Sigmoid colon (tissue), 7 donors: ENCODE data around the gene RHBDF1. TPM values are rescaled to one million over a fixed set of nuclear protein-coding genes. Genes with fewer than 3 reads are reported as not detected.
A peak's percentile ranks its signal among the peaks of the same experiment; 100 is the strongest.
"Not testable (repeated sequence)": the region's sequence is repeated elsewhere in the genome, so short reads cannot be mapped to it uniquely, and the experiment has no call there.

Experiments
- DNase-seq: peaks from one replicate; pipeline ENCODE4 v3.0.0-alpha.2; 2019
- H3K27ac ChIP-seq, 4 donors: fragments of 200-600 bp; sonication (generic); one replicate each; pipeline ENCODE4 v1.5.1; 2016 to 2019; ENCODE audit warnings: mild to moderate bottlenecking in 1 of 4
- H3K27me3 ChIP-seq, 3 donors: fragments of 200-600 bp; sonication (generic); one replicate each; pipeline ENCODE4 v1.5.1; 2019; ENCODE audit warnings: mild to moderate bottlenecking in 1 of 3
- H3K36me3 ChIP-seq, 4 donors: fragments of 200-600 bp; sonication (generic); one replicate each; pipeline ENCODE4 v1.5.1; 2016 to 2019
- H3K4me1 ChIP-seq, 4 donors: fragments of 200-600 bp; sonication (generic); one replicate each; pipeline ENCODE4 v1.5.1; 2017 to 2019
- H3K4me3 ChIP-seq, 4 donors: fragments of 200-600 bp; sonication (generic); one replicate each; pipeline ENCODE4 v1.5.1; 2017 to 2019; ENCODE audit warnings: mild to moderate bottlenecking in 2 of 4, moderate library complexity in 1 of 4
- H3K9me3 ChIP-seq, 4 donors: fragments of 200-600 bp in 3 of 4; sonication (generic) in 3 of 4; one replicate each; pipeline versions ENCODE4 v1.5.1 to v1.6.1; 2013 to 2019
- EP300 ChIP-seq, 4 donors: sonication (generic); formaldehyde crosslinking; IDR thresholded peaks; one replicate each; pipeline ENCODE4 v1.6.1; 2017; ENCODE audit warnings: antibody characterized with exemption in 4 of 4
- POLR2A ChIP-seq, 2 donors: fragments of 450-650 bp; IDR thresholded peaks; one replicate each; pipeline ENCODE4 v1.6.1; 2016; ENCODE audit warnings: antibody characterized with exemption in 2 of 2, mild to moderate bottlenecking in 2 of 2, moderate library complexity in 2 of 2
- POLR2AphosphoS5 ChIP-seq, 4 donors: sonication (generic); formaldehyde crosslinking; IDR thresholded peaks; one replicate each; pipeline ENCODE4 v1.6.1; 2017; ENCODE audit warnings: antibody characterized with exemption in 4 of 4
- WGBS, 2 donors: extraction: QIAGEN DNeasy Blood & Tissue Kit; methylation state at CpG; one replicate each; pipeline ENCODE4 v1.1.7; 2013; 5-methylcytosine and 5-hydroxymethylcytosine counted together
- intact Hi-C: fragments of 100-400 bp; cut with DNase I; formaldehyde crosslinking; loops from one replicate; pipeline ENCODE4 v1.15.1; 2023
- polyA plus RNA-seq, 3 donors: library from polyadenylated mRNA; stranded (reverse); fragments of 200-250 nt; gene quantifications; one replicate each; pipeline ENCODE4 v1.2.3, GENCODE V29; 2013
- small RNA-seq, 3 donors: library from RNA; depleted of rRNA; stranded (forward); fragments of <200 nt; gene quantifications; one replicate each; pipeline ENCODE3, GENCODE V24; 2016
- total RNA-seq, 4 donors: library from RNA; depleted of rRNA; stranded (reverse); fragments of >200 nt; gene quantifications; one replicate each; pipeline ENCODE4 v1.1.0, GENCODE V29; 2016
- TF ChIP-seq, protein P1 (sequence below), 4 experiments: fragments of 450-650 bp in 3 of 4; fragments of 200-600 bp in 1 of 4; IDR thresholded peaks; one replicate each; pipeline ENCODE4 v1.5.1; 2016 to 2019; ENCODE audit warnings: antibody characterized with exemption in 4 of 4, mild to moderate bottlenecking in 3 of 4, moderate library complexity in 2 of 4
- donor health status: healthy with polysubstance abuse.
- donor health status: Bipolar disorder and iron deficiency.
- donor health status: healthy.

The RHBDF1 gene
- total and polyA plus RNA-seq, 7 donors, result 6.0 to 42.1 (median 18.2) TPM

DNA sequence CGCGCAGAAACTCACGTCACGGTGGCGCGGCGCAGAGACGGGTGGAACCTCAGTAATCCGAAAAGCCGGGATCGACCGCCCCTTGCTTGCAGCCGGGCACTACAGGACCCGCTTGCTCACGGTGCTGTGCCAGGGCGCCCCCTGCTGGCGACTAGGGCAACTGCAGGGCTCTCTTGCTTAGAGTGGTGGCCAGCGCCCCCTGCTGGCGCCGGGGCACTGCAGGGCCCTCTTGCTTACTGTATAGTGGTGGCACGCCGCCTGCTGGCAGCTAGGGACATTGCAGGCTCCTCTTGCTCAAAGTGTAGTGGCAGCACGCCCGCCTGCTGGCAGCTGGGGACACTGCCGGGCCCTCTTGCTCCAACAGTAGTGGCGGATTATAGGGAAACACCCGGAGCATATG, 61.7 kb downstream of the RHBDF1 start:
- intact Hi-C loops, H3K4me3 ChIP-seq, H3K27ac ChIP-seq, H3K9me3 ChIP-seq, H3K36me3 ChIP-seq, H3K4me1 ChIP-seq, H3K27me3 ChIP-seq: not testable (repeated sequence)
- 53 to 57% methylated on average over 15 to 17 of the region's 27 CpGs for WGBS, 2 donors
- peak; percentile 99 for DNase-seq
- TF ChIP-seq, protein P1, sequence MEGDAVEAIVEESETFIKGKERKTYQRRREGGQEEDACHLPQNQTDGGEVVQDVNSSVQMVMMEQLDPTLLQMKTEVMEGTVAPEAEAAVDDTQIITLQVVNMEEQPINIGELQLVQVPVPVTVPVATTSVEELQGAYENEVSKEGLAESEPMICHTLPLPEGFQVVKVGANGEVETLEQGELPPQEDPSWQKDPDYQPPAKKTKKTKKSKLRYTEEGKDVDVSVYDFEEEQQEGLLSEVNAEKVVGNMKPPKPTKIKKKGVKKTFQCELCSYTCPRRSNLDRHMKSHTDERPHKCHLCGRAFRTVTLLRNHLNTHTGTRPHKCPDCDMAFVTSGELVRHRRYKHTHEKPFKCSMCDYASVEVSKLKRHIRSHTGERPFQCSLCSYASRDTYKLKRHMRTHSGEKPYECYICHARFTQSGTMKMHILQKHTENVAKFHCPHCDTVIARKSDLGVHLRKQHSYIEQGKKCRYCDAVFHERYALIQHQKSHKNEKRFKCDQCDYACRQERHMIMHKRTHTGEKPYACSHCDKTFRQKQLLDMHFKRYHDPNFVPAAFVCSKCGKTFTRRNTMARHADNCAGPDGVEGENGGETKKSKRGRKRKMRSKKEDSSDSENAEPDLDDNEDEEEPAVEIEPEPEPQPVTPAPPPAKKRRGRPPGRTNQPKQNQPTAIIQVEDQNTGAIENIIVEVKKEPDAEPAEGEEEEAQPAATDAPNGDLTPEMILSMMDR (IDR thresholded peaks at IDR 0.05), result peak in 1 of 4 experiments; percentile 34

DNA sequence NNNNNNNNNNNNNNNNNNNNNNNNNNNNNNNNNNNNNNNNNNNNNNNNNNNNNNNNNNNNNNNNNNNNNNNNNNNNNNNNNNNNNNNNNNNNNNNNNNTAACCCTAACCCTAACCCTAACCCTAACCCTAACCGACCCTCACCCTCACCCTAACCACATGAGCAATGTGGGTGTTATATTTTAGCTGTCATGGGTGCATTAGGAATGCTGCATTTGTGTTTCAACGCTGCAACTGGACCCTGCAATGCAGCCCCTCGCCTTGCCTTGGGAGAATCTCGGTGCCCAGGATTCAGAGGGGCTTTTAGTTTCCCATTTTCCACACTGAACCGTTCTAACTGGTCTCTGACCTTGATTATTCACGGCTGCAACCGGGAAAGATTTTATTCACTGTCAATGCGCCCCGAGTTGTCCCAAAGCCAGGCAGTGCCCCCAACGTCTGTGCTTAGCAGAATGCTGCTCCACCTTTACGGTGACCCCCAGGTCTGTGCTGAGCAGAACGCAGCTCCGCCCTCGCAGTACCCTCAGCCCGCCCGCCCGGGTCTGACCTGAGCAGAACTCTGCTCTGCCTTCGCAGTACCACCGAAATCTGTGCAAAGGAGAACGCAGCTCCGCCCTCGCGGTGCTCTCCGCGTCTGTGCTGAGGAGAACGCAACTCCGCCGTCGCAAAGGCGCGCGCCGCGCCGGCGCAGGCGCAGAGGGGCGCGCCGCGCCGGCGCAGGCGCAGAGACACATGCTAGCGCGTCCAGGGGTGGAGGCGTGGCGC, 62.3 kb downstream of the RHBDF1 start:
- Histone ChIP-seq H3K4me3 (no peak overlapping the region), H3K27ac (no peak overlapping the region), H3K27me3 (no peaks in the 10 kb centered on the region), H3K4me1 (no peaks in the 10 kb centered on the region), H3K9me3 (no peaks in the 10 kb centered on the region), H3K36me3 (no peaks in the 10 kb centered on the region)
- no peak for TF ChIP-seq POLR2AphosphoS5 (IDR thresholded peaks at IDR 0.05)
- TF ChIP-seq POLR2A (IDR thresholded peaks at IDR 0.05), result no peak
- no peak for TF ChIP-seq EP300 (IDR thresholded peaks at IDR 0.05)
- TF ChIP-seq, protein P1 (IDR thresholded peaks at IDR 0.05), result no peak
- intact Hi-C loops, result no loop called here
- 74 to 76% methylated on average over 48 of the region's 48 CpGs for WGBS, 2 donors
- peak; percentile 71 for DNase-seq

Small RNAs within 50 kb of the gene (small RNA-seq; reads per million reads assigned to genes)
- gene MIR6859-4 (0 reads per million in 3 donors), gene Z69720.2 (0 reads per million in 3 donors)

Other genes starting within 250 kb of the RHBDF1 start
- 1 to 10 TPM; 1.7 to 6.4 (median 5.0) TPM for gene POLR3K, start 19.0 kb downstream of the RHBDF1 start, total RNA-seq
- gene POLR3K, start 19.0 kb downstream of the RHBDF1 start, polyA plus RNA-seq, result 10 to 100 TPM; 11.4 to 22.1 (median 11.8) TPM
- gene SNRNP25, start 18.8 kb downstream of the RHBDF1 start, total RNA-seq, result 10 to 100 TPM; 23.0 to 36.5 (median 32.4) TPM
- gene SNRNP25, start 18.8 kb downstream of the RHBDF1 start, polyA plus RNA-seq, result 10 to 100 TPM; 26.4 to 41.7 (median 38.8) TPM
- gene MPG, start 5.6 kb upstream of the RHBDF1 start, total RNA-seq, result 100 to 1,000 TPM in 2 of 4 donors, 10 to 100 TPM in 2; 74.3 to 118 (median 100.0) TPM
- gene MPG, start 5.6 kb upstream of the RHBDF1 start, polyA plus RNA-seq, result 10 to 100 TPM; 52.2 to 72.7 (median 72.5) TPM
- gene NPRL3, start 66.0 kb upstream of the RHBDF1 start, total RNA-seq, result 10 to 100 TPM; 10.2 to 22.8 (median 15.7) TPM
- 10 to 100 TPM in 1 of 3 donors, 1 to 10 TPM in 2; 4.8 to 22.8 (median 6.2) TPM for gene NPRL3, start 66.0 kb upstream of the RHBDF1 start, polyA plus RNA-seq
- not detected for gene HBZ, start 80.0 kb upstream of the RHBDF1 start, total RNA-seq
- under 1 TPM in 1 of 3 donors, not detected in 2; 0.10 TPM for gene HBZ, start 80.0 kb upstream of the RHBDF1 start, polyA plus RNA-seq
- not detected for gene HBM, start 93.3 kb upstream of the RHBDF1 start, total RNA-seq
- gene HBM, start 93.3 kb upstream of the RHBDF1 start, polyA plus RNA-seq, result not detected
- gene HBA2, start 100.2 kb upstream of the RHBDF1 start, total RNA-seq, result 100 to 1,000 TPM in 1 of 4 donors, 1 to 10 TPM in 2, not detected in 1; 3.7 to 109 (median 8.2) TPM
- 1 to 10 TPM; 4.2 to 7.1 (median 5.3) TPM for gene HBA2, start 100.2 kb upstream of the RHBDF1 start, polyA plus RNA-seq
- 1 to 10 TPM in 1 of 4 donors, not detected in 3; 4.1 TPM for gene HBA1, start 104.0 kb upstream of the RHBDF1 start, total RNA-seq
- gene HBA1, start 104.0 kb upstream of the RHBDF1 start, polyA plus RNA-seq, result 1 to 10 TPM in 1 of 3 donors, not detected in 2; 1.7 TPM
- not detected for gene HBQ1, start 107.8 kb upstream of the RHBDF1 start, total RNA-seq
- under 1 TPM in 1 of 3 donors, not detected in 2; 0.19 TPM for gene HBQ1, start 107.8 kb upstream of the RHBDF1 start, polyA plus RNA-seq
- gene LUC7L, start 156.8 kb upstream of the RHBDF1 start, total RNA-seq, result 100 to 1,000 TPM in 2 of 4 donors, 10 to 100 TPM in 2; 48.9 to 138 (median 88.4) TPM
- gene LUC7L, start 156.8 kb upstream of the RHBDF1 start, polyA plus RNA-seq, result 10 to 100 TPM; 21.0 to 58.7 (median 28.2) TPM
- 10 to 100 TPM; 38.3 to 82.5 (median 62.1) TPM for gene FAM234A, start 162.2 kb upstream of the RHBDF1 start, total RNA-seq
- 10 to 100 TPM; 12.6 to 74.0 (median 25.7) TPM for gene FAM234A, start 162.2 kb upstream of the RHBDF1 start, polyA plus RNA-seq
- gene RGS11, start 203.3 kb upstream of the RHBDF1 start, total RNA-seq, result 10 to 100 TPM in 2 of 4 donors, 1 to 10 TPM in 2; 6.4 to 24.9 (median 9.5) TPM
- 1 to 10 TPM in 2 of 3 donors, under 1 TPM in 1; 0.23 to 4.0 (median 1.8) TPM for gene RGS11, start 203.3 kb upstream of the RHBDF1 start, polyA plus RNA-seq
- 1 to 10 TPM; 3.5 to 5.7 (median 5.0) TPM for gene ARHGDIG, start 208.0 kb upstream of the RHBDF1 start, total RNA-seq
- gene ARHGDIG, start 208.0 kb upstream of the RHBDF1 start, polyA plus RNA-seq, result 1 to 10 TPM in 2 of 3 donors, not detected in 1; 1.6 to 5.2 TPM
- 1 to 10 TPM in 1 of 4 donors, under 1 TPM in 3; 0.71 to 5.5 (median 0.82) TPM for gene PDIA2, start 210.5 kb upstream of the RHBDF1 start, total RNA-seq
- 1 to 10 TPM in 1 of 3 donors, under 1 TPM in 1, not detected in 1; 0.60 to 3.0 TPM for gene PDIA2, start 210.5 kb upstream of the RHBDF1 start, polyA plus RNA-seq